Measurements from ENCODE around the gene TMEM17. TPM values are rescaled to one million over a fixed set of nuclear protein-coding genes. Genes with fewer than 3 reads are reported as not detected.

The TMEM17 gene
- total RNA-seq, 2 experiments from 2014 or later: 0.34 to 0.42 TPM

GRCh38 chr2:62475172-62476011, 30.6 kb downstream of the TMEM17 start:
- POLR2A ChIA-PET: no interaction called here
- CTCF ChIA-PET: no interaction called here

DNA sequence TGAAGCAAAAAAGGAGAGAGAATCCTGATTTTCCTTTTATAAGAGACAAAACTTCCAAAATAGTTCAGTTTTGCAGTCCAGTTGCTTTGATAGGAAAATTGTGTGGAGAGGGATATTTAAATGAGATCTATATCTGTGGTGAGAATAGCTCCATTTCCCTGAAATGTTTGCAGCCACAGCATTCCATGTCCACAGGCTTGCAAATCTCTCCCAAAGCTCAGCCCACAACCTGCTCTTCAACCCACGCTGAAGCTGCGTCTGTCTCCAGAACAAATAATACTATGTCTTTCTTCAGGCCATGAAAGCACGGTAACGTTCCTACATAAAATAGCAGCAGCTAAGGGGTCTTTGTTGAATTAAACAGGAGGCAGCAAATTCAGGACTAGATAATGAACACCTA, 31.8 kb downstream of the TMEM17 start:
- POLR2A ChIA-PET: no interaction called here
- CTCF ChIA-PET: no interaction called here

DNA sequence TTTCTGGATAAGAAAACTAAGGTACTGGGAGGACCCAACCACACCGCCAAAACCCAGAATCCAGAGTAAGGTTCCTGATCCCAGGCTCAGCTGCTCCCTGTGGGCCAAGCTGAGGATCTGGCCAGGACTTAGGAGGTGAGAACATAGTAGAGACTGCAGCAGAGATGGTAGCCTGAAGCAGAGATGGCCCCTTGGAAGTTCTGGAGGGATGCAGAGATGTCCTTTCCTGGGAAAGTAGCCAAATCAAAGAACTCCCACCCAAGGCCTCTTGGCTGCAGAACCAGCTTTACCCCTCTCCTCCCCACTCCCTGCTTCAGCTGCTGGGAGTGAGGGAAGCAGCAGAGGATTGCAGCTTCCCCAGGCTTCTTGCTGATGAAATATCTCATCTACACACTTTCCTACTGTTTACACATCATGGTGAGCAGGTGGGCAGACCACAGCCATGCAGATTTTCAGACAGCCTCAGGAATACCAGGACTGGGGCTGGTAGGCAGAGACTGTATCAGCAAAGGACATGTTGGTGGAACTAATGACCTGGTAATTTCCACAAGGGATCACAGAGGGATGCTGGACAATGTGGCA, 32.7 kb downstream of the TMEM17 start:
- ChIA-PET CTCF (interaction anchor here (1.4 kb wide), 1 partner anchor 17 kb away, joined by 3 read pairs; no protein-coding TSS in a partner anchor), POLR2A (no interaction called here)

DNA sequence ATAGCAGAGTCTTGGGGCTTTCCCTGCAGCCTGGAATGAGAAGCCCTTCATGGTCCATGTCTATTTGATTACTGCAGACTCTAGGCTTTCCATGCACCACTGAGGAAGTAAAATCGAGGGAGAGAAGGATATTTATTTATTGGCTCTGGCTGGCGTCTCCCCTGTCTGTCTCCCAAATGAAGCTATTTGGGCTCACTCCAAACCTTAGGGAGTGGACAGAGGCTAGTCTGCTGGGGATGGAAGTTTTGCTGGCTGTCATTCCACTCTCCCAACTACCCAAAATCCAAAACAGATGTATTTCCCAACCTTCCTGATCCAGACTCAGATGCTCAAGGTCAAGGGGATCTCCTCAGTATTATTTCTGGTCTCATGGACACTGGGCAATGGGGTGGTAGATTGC, 33.7 kb downstream of the TMEM17 start:
- POLR2A ChIA-PET: no interaction called here

GRCh38 chr2:62471816-62472215, 34.2 kb downstream of the TMEM17 start:
- POLR2A ChIA-PET: no interaction called here
- CTCF ChIA-PET: interaction anchor here (1.4 kb wide), 1 partner anchor 15 kb away, joined by 3 read pairs; no protein-coding TSS in a partner anchor

More for the DNA sequence above, 33.7 kb downstream of the TMEM17 start:
- CTCF ChIA-PET: interaction anchor here (1.4 kb wide), 1 partner anchor 16 kb away, joined by 3 read pairs; no protein-coding TSS in a partner anchor

DNA sequence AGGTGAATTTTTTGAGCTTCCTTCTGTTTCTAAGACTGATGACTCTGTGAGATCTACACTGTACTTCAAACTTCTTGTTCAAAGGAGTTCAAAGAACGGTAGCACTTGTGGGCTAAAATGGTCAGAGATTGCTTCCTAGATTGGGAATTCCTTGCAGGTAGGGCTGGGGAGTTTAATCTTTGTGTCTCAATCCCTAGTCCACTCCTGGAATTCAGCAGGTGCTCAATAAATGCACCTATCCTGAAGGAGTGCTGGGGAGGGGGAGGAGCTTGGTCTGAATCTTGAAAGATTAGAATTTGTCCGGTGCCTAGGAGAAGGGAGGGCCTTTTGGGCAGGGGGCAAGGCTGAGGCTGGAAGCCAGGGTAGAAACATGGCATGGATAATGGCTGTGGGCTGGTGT, 34.6 kb downstream of the TMEM17 start:
- POLR2A ChIA-PET: no interaction called here
- CTCF ChIA-PET: no interaction called here

DNA sequence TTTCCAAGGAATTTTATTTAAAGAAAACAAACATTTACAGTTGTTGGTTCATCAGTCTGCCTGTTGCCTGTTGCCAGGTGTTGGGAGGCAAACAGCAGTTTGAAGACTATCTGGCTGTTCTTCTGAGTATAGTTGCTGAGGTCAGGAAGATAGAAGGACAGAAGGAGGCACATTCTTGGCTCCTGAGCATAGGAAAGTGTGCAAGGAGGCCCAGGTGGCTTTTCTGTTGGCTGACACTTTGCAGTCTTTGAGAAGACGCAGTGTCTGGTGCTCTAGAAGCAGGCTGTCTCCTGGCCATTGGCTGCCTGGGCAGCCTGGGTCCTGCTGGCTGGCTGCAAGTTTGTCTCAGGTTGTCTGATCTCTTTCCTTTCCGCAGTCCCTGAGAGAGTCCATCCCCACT, 36.4 kb downstream of the TMEM17 start:
- CTCF ChIA-PET: no interaction called here
- POLR2A ChIA-PET: no interaction called here

DNA sequence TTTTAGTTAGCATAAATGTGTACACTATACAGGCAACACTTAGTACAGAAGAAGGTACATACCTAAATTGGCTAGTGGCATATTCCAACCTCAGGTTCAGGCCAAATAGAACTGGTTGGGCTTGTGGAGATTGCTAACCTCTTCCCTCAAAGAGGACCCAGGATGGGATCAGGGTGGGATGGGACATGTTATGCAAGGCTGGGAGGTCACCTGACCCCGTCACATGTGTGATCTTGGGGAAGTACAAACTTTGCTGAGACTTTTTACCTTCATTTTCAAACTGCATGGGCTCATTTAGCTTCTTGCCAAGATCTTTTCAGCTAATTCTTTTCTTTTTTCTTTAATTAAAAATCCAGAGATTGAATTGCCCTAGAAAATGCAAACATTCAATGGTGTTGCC, 36.9 kb downstream of the TMEM17 start:
- ChIA-PET POLR2A (no interaction called here), CTCF (no interaction called here)

DNA sequence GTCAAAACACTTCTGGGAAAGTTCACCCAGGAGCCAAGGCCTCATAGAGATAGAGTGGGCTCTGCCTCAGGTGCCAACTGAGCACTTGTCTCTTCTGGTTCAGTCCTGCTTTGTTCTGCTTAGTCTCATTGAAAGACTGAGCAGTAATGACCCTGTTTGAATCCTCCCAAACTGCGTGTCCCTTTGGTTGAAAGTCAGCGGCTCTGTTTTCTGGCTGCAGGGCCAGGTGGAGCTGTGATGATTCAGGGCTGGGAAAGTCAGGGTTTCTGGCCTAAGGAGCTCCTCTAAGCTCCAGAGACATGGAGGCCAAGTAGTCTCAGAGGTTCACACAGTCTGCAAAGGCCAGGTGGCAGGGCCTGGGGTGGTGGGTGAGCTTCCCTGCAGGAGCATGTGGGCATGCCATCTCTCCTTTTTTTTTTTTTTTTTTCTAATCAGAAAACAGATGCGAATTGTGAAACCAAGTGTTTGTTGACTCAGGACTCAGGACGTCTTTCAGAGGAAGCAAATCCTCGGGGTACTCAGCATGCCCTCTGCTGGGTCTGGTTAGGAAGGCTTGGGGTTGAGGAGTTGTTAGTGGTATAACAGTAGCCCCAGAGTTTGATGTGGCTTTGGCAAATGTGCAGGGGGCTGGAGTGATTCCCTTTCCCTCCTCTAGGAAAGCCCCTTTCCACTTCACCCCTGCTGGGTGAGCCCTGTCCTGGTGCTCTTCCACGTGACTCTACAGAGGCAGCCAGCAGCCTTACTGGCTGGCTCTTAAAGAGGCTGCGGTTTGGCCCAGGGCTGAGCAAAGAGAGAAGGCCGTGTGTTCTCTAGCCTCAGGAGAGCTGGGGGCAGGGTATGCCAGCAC, 38.3 kb downstream of the TMEM17 start:
- ChIA-PET POLR2A (no interaction called here), CTCF (interaction anchor here (1.0 kb wide), 1 partner anchor 11 kb away, joined by 3 read pairs; no protein-coding TSS in a partner anchor)

DNA sequence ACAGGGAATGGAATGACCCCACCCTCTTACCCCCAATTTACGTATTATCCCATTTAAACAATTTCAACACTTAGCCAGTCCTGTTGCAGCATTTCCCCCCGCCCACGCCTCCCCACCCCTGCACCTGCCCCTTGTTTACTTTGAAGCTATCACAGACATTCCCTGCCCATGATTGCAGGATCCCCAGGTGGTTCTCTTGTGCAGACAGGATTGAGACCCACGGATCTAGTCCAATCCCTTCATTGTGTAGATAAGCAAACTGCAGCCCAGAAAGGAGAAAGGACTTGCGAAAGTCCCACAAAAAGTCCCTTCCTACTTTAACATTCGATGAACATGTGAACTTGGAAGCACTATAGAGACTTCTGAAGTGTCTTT, 38.9 kb downstream of the TMEM17 start:
- POLR2A ChIA-PET: no interaction called here
- CTCF ChIA-PET: interaction anchor here (1.5 kb wide), 1 partner anchor 10 kb away, joined by 5 read pairs; no protein-coding TSS in a partner anchor

GRCh38 chr2:62466503-62466854, 39.5 kb downstream of the TMEM17 start:
- ChIA-PET CTCF (interaction anchor here (1.5 kb wide), 1 partner anchor 9 kb away, joined by 5 read pairs; no protein-coding TSS in a partner anchor), POLR2A (no interaction called here)

GRCh38 chr2:62465741-62466502, 40.1 kb downstream of the TMEM17 start:
- ChIA-PET POLR2A (no interaction called here), CTCF (interaction anchor here (1.5 kb wide), 1 partner anchor 8 kb away, joined by 5 read pairs; no protein-coding TSS in a partner anchor)

DNA sequence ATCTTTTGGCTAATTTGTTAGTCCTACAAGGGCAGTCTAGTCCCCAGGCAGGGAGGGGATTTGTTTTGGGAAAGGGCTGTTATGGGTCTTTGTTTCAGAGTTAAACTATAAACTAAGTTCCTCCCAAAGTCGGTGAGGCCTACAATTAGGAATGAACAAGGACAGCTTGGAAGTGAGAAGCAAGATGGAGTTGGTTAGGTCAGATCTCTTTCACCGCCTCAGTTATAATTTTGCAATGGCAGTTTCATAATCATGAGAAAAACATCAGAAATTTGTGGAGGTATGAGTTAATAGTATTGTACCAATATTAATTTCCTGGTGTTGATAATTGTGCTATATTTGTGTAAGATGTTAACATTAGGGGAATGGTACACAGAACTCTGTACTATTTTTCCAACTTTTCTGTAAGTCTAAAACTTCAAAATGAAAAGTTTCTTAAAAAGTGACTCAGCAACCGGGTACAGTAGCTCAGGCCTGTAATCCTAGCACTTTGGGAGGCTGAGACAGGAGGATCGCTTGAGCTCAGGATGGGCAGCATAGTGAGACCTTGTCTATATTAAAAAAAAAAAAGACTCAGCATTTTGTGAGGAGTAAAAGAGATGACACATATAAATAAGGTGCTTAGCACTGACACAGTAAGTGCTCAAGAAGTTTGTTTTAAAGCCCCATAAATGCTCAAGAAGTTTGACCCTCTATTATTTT, 40.8 kb downstream of the TMEM17 start:
- CTCF ChIA-PET: interaction anchor here (0.7 to 1.5 kb wide), 2 partner anchors 8 to 661 kb away, joined by 3 to 5 read pairs; no protein-coding TSS in a partner anchor
- POLR2A ChIA-PET: no interaction called here

GRCh38 chr2:62464221-62465007, 41.6 kb downstream of the TMEM17 start:
- CTCF ChIA-PET: no interaction called here
- POLR2A ChIA-PET: no interaction called here

- ChIA-PET POLR2A (no interaction called here), CTCF (no interaction called here)
Observed at GRCh38 chr2:62462211-62462610, 43.8 kb downstream of the TMEM17 start.

- CTCF ChIA-PET: no interaction called here
- POLR2A ChIA-PET: no interaction called here
Observed at GRCh38 chr2:62461707-62462106, 44.3 kb downstream of the TMEM17 start.

DNA sequence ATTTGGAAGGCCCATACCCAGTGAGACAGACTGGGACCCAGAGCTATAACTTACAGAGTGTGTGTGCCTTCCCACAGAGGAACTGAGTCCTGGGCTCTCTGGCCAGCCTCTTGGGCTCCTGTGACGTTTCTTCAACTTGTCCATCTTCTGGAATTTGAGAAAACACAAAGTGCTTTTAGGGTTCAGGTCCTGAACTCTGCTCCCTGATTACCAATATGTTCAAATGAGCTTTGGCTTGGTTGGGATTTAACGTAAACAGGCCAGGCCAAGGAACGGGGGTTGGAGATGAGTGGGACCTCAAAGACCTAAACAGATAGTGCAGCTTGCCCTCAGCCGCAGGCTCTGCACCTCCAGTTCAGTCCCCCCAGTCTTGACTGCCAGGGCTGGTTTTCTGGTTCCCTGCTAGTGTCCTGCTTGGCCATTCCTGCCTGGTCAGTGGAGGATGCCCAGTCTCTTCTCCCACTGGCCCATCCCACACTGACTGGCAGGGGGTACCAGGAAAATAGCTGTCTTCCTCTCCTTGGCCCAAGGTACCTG, 44.9 kb downstream of the TMEM17 start:
- POLR2A ChIA-PET: no interaction called here
- CTCF ChIA-PET: no interaction called here

GRCh38 chr2:62460175-62460574, 45.8 kb downstream of the TMEM17 start:
- POLR2A ChIA-PET: no interaction called here

More at GRCh38 chr2:62460175-62460574, 45.8 kb downstream of the TMEM17 start:
- CTCF ChIA-PET: no interaction called here

Measured in activated CD8-positive, alpha-beta memory T cell treated with anti-CD3 and anti-CD28 coated beads for 36 hours (primary cell).